Spleen (tissue), 13 donors: ENCODE results near the gene ATP5PO. TPM values are rescaled to one million over a fixed set of nuclear protein-coding genes. Genes with fewer than 3 reads are reported as not detected.
A peak's percentile ranks its signal among the peaks of the same experiment; 100 is the strongest.

ENCODE experiments used
- DNase-seq: peaks from one replicate; pipeline ENCODE4 v3.0.0-alpha.2; 2020
- H3K27ac ChIP-seq, 8 donors: fragments of 200-600 bp; sonication (generic) in 7 of 8; 1 replicate in 4 of 8; 2 replicates in 4 of 8; pipeline versions ENCODE4 v1.5.0 to v1.8.0; 2016 to 2021; ENCODE audit warnings: inconsistent platforms in 4 of 8, mild to moderate bottlenecking in 4 of 8, moderate library complexity in 1 of 8
- H3K27me3 ChIP-seq, 7 donors: fragments of 200-600 bp; sonication (generic) in 6 of 7; replicated peaks in 1 of 7; 1 replicate in 4 of 7; 2 replicates in 3 of 7; pipeline versions ENCODE4 v1.5.0 to v1.8.0; 2016 to 2021; ENCODE audit warnings: inconsistent platforms in 3 of 7, mild to moderate bottlenecking in 1 of 7
- H3K36me3 ChIP-seq, 6 donors: fragments of 200-600 bp; sonication (generic) in 5 of 6; 1 replicate in 4 of 6; 2 replicates in 2 of 6; pipeline versions ENCODE4 v1.5.0 to v1.8.0; 2016 to 2021; ENCODE audit warnings: inconsistent platforms in 2 of 6
- H3K4me1 ChIP-seq, 6 donors: fragments of 200-600 bp; sonication (generic) in 5 of 6; 1 replicate in 3 of 6; 2 replicates in 3 of 6; pipeline versions ENCODE4 v1.5.0 to v1.8.0; 2016 to 2021; ENCODE audit warnings: inconsistent platforms in 3 of 6
- H3K4me3 ChIP-seq, 8 donors: fragments of 200-600 bp; sonication (generic) in 7 of 8; 1 replicate in 4 of 8; 2 replicates in 4 of 8; pipeline versions ENCODE4 v1.5.0 to v1.8.0; 2016 to 2021; ENCODE audit warnings: inconsistent platforms in 4 of 8, mild to moderate bottlenecking in 4 of 8, moderate library complexity in 2 of 8
- H3K9me3 ChIP-seq, 8 donors: fragments of 200-600 bp; sonication (generic) in 7 of 8; 1 replicate in 4 of 8; 2 replicates in 4 of 8; pipeline versions ENCODE4 v1.5.0 to v1.8.0; 2016 to 2021; ENCODE audit warnings: inconsistent platforms in 4 of 8
- POLR2A ChIP-seq, 3 donors: fragments of 450-650 bp; IDR thresholded peaks; one replicate each; pipeline ENCODE4 v1.5.1; 2017; ENCODE audit warnings: antibody characterized with exemption in 3 of 3, mild to moderate bottlenecking in 1 of 3
- POLR2AphosphoS5 ChIP-seq, 3 donors: sonication (generic); formaldehyde crosslinking; IDR thresholded peaks; one replicate each; pipeline ENCODE4 v1.5.1; 2017; ENCODE audit warnings: antibody characterized with exemption in 3 of 3
- WGBS, 5 donors: extraction: QIAGEN DNeasy Blood & Tissue Kit in 3 of 5; methylation state at CpG; one replicate each; pipeline versions ENCODE4 v1.1.5 to v1.1.7; 2013 to 2018; 5-methylcytosine and 5-hydroxymethylcytosine counted together
- intact Hi-C: fragments of 100-400 bp; cut with DNase I; formaldehyde crosslinking; loops from one replicate; pipeline ENCODE4 v1.15.0; 2023; ENCODE audit warnings: low total_unique reads
- long read RNA-seq, 2 donors: transcript quantifications; one replicate each; lab custom pipeline, GENCODE V29; 2026
- polyA plus RNA-seq, 3 donors: library from polyadenylated mRNA; stranded (reverse); fragments of 200-250 nt; gene quantifications; one replicate each; pipeline ENCODE4 v1.2.1, GENCODE V29; 2013
- total RNA-seq, 7 donors: library from RNA; depleted of rRNA in 3 of 7; stranded (reverse); fragments of >200 nt in 3 of 7; fragmentation: NEBNext Ultra II Directional in 4 of 7; extraction: Animal tissue kit (Norgen Biotek cat#: 25700) in 4 of 7; gene quantifications; one replicate each; pipeline versions ENCODE4 v1.1.0 to v1.2.1, GENCODE V29; 2016 to 2021
- TF ChIP-seq, protein P1 (sequence below), 11 experiments: fragments of 200-600 bp in 7 of 11; fragments of 450-650 bp in 4 of 11; sonication (generic) in 4 of 11; IDR thresholded peaks in 8 of 11; conservative IDR thresholded peaks in 3 of 11; 1 replicate in 7 of 11; 2 replicates in 4 of 11; pipeline versions ENCODE4 v1.4.0 to v1.8.0; 2016 to 2021; ENCODE audit warnings: antibody characterized with exemption in 11 of 11, inconsistent platforms in 4 of 11, mild to moderate bottlenecking in 1 of 11
- donor health status: healthy with polysubstance abuse.
- donor health status: DM: no; HTN: no; CAD: no; lungs with moderate emphysema.
- donor health status: DM: no; HTN: no; CAD: no.
- donor health status: Bipolar disorder and iron deficiency.
- donor health status: healthy.
- donor health status: DM: no; HTN: no; CAD: no.
- donor health status: DM: yes; HTN: yes; CAD: no.

The ATP5PO gene, protein sequence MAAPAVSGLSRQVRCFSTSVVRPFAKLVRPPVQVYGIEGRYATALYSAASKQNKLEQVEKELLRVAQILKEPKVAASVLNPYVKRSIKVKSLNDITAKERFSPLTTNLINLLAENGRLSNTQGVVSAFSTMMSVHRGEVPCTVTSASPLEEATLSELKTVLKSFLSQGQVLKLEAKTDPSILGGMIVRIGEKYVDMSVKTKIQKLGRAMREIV
- total RNA-seq, result 100 to 1,000 TPM in 6 of 7 donors, 10 to 100 TPM in 1; 97.6 to 154 (median 125) TPM
- polyA plus RNA-seq, result 100 to 1,000 TPM; 245 to 286 (median 255) TPM
- long read RNA-seq, donor 1, transcript ATP5PO-201 (7 exons, 932 nt), result major isoform, 145 of 193 reads
- long read RNA-seq, donor 1, partial matches to known transcripts, result 41 of 193 reads
- long read RNA-seq, donor 1, other reads (novel, unspliced or antisense), result 5 of 193 reads
- long read RNA-seq, donor 2, transcript ATP5PO-201 (7 exons, 932 nt), result major isoform, 102 of 138 reads
- long read RNA-seq, donor 2, partial matches to known transcripts, result 35 of 138 reads
- long read RNA-seq, donor 2, other reads (novel, unspliced or antisense), result 0 of 138 reads

DNA sequence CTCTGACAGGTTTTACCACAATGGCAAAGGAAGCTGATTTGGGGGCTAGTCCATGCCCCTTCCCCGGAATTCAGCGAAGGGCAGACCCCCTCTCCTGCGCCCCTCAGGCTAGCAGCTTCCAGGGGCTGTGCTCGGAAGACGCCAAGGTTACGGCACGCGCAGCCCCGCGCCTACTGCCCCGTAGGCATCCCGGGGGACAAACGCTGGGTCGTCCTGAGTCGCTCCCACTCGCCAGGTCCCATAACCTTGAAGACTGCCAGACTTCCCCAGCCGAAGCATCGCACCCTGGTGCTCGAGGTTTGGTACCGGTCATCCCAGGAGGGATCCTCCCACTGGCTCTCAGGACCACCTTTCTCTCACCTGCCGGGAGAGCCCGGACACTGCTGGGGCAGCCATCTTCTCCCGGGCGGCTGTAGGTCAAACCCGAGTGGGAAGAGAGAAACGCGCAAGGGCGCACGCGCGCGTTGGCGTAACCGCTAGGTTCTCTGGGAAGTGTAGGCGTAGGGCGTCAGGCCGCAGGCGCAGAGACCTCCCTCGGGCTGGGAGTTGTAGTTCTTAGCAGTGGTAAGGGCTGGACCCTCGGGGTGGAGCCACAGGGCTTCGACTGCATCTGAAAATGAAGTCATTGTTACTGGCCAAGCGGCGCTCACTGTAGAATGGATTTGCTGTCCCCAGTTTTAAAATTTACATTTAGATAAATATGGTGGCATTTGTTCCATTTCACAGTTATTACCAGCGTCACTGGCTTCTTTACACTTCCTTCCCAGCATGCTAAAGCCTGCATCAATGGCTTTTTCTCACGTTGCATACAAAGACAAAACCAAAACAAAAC is at the start of gene ATP5PO:
Gene ATP5PO, minus strand, starts transcription at position 437 of the 832 bp plus-strand sequence. Its CDS starts 41 bp downstream, at position 396.
- Histone ChIP-seq H3K9me3 (no peaks in the 10 kb centered on the region), H3K27me3 (no peaks in the 10 kb centered on the region), H3K4me3 (peak within 1 kb of the TSS; percentile 68 to 85 (median 72)), H3K27ac (peak within 1 kb of the TSS; percentile 49 to 90 (median 84)), H3K36me3 (peaks cover 4 to 35% (median 25%) of the 10 kb centered on the region in 6 donors), H3K4me1 (peaks cover 12 to 36% (median 27%) of the 10 kb centered on the region in 6 donors)
- DNase-seq, result peak; percentile 99
- intact Hi-C loops, result loop anchor here (5.0 kb wide), 1 partner anchor 702 kb away; the partner anchor contains the start of gene RCAN1
- 0 to 2% (median 1%) methylated on average over 21 to 45 of the region's 45 CpGs for WGBS, 5 donors
- TF ChIP-seq POLR2A (IDR thresholded peaks at IDR 0.05), result peak; percentile 26 to 66 (median 53)
- peak; percentile 94 to 95 (median 95) for TF ChIP-seq POLR2AphosphoS5 (IDR thresholded peaks at IDR 0.05)
- TF ChIP-seq, protein P1, sequence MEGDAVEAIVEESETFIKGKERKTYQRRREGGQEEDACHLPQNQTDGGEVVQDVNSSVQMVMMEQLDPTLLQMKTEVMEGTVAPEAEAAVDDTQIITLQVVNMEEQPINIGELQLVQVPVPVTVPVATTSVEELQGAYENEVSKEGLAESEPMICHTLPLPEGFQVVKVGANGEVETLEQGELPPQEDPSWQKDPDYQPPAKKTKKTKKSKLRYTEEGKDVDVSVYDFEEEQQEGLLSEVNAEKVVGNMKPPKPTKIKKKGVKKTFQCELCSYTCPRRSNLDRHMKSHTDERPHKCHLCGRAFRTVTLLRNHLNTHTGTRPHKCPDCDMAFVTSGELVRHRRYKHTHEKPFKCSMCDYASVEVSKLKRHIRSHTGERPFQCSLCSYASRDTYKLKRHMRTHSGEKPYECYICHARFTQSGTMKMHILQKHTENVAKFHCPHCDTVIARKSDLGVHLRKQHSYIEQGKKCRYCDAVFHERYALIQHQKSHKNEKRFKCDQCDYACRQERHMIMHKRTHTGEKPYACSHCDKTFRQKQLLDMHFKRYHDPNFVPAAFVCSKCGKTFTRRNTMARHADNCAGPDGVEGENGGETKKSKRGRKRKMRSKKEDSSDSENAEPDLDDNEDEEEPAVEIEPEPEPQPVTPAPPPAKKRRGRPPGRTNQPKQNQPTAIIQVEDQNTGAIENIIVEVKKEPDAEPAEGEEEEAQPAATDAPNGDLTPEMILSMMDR (IDR thresholded peaks at IDR 0.05 in 8 of 11, conservative IDR thresholded peaks at IDR 0.05 in 3 of 11), result peak in 5 of 11 experiments; percentile 6 to 28 (median 15)

DNA sequence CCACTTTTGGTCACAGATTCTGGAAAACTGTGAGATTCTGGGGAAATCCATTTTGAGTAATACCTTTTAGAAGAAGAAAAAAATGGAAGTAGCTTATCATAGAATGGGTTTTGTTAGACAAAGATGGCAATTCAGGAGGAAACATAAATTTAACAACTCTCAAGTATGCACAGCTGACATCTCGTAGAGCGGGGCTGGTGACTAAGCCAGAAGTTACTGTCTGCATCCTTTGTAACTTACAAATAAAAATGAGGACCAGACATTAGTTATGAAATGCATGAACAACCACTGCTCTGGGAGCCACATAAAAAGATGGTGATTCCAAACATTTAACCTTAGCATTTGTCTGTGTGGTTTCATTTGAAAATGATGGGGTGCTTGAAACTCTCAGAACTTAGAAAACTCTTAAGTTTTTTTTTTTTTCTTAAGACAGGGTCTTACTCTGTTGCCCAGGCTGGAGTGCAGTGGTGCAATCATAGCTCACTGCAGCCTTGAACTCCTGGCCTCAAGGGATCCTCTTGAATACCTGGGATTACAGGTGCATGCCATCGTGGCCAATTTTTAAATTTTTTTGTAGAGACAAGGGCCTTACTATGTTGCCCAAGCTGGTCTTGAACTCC is 49.2 kb upstream of the ATP5PO start:
- Histone ChIP-seq H3K9me3 (peaks cover 0 to 13% (median 9%) of the 10 kb centered on the region in 8 donors), H3K36me3 (no peaks in the 10 kb centered on the region), H3K27me3 (no peaks in the 10 kb centered on the region), H3K4me1 (no peaks in the 10 kb centered on the region), H3K4me3 (no peak overlapping the region), H3K27ac (no peak overlapping the region)
- 68 to 77% (median 74%) methylated on average over 3 of the region's 3 CpGs for WGBS, 5 donors
- TF ChIP-seq POLR2A (IDR thresholded peaks at IDR 0.05), result no peak
- TF ChIP-seq, protein P1 (IDR thresholded peaks at IDR 0.05 in 8 of 11, conservative IDR thresholded peaks at IDR 0.05 in 3 of 11), result no peak
- no peak for TF ChIP-seq POLR2AphosphoS5 (IDR thresholded peaks at IDR 0.05)
- no peak for DNase-seq
- intact Hi-C loops, result no loop called here

DNA sequence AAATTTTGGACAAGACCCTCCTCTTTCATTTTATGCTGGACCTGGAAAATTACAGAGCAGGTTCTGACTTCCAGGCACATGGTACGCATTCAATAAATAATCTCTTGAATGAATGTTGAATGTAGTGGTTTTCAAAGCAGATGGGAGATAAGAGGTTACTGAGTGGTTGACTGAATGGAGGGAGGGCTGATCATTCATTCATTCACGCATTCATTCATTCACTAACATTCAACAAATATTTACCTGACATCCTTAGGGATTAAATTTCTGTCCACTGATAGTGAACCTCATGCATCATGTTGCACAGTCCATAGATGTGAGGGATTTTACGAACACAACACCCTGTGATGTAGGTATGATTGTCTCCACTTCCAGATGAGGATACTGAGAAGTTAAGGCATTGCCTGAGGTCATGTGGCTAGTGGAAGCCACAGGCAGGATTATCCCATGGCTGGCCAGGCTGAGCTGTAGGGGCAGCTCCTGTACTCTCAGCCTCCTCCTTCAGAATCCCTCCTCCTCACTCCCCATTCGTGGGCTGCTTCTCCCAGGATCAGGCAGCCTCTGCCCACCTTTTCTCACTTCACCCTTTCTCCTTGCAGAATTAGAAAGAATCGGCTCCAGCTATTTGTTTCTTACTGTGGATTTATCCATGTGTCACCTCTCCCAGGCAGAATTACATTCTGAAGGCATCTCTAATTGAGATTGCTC is 48.4 kb upstream of the ATP5PO start:
- peaks cover 0 to 21% (median 17%) of the 10 kb centered on the region in 8 donors for H3K9me3 ChIP-seq
- TF ChIP-seq POLR2AphosphoS5 (IDR thresholded peaks at IDR 0.05), result no peak
- no peak for TF ChIP-seq POLR2A (IDR thresholded peaks at IDR 0.05)
- TF ChIP-seq, protein P1 (IDR thresholded peaks at IDR 0.05 in 8 of 11, conservative IDR thresholded peaks at IDR 0.05 in 3 of 11), result no peak

More for the DNA sequence above, 48.4 kb upstream of the ATP5PO start:
- Histone ChIP-seq H3K27me3 (no peaks in the 10 kb centered on the region), H3K36me3 (no peaks in the 10 kb centered on the region), H3K27ac (no peak overlapping the region), H3K4me1 (no peaks in the 10 kb centered on the region), H3K4me3 (no peak overlapping the region)
- WGBS, 5 donors, result 78 to 92% (median 88%) methylated on average over 5 of the region's 5 CpGs
- no peak for DNase-seq
- intact Hi-C loops, result no loop called here
